MM.1S (cell line): Measurements from ENCODE around the gene IL1RAP.

ENCODE experiments used
- DNase-seq: peaks from one replicate; pipeline ENCODE4 v3.0.0-alpha.2; 2015
- H2AFZ ChIP-seq: fragments of 300-600 bp; sonication (generic); 2 replicates; pipeline ENCODE4 v1.6.0; 2016; ENCODE audit warnings: antibody characterized with exemption, low read length
- H3F3A ChIP-seq: fragments of 300-600 bp; sonication (generic); 2 replicates; pipeline ENCODE4 v1.6.1; 2016; ENCODE audit warnings: mild to moderate bottlenecking, antibody characterized with exemption, low read length, moderate library complexity, mixed read lengths; ENCODE audit not compliant: insufficient read depth
- H3K27ac ChIP-seq: fragments of 300-600 bp; sonication (generic); 2 replicates; pipeline ENCODE4 v1.5.1; 2016; ENCODE audit warnings: mild to moderate bottlenecking, low read length
- H3K27me3 ChIP-seq: fragments of 300-600 bp; sonication (generic); replicated peaks from 2 replicates; pipeline ENCODE4 v1.6.0; 2016; ENCODE audit warnings: low read length; ENCODE audit not compliant: insufficient read depth
- H3K36me3 ChIP-seq: fragments of 300-600 bp; sonication (generic); replicated peaks from 2 replicates; pipeline ENCODE4 v1.6.1; 2016; ENCODE audit warnings: mild to moderate bottlenecking, low read length, mixed read lengths; ENCODE audit not compliant: insufficient read depth
- H3K4me1 ChIP-seq: fragments of 300-600 bp; sonication (generic); 2 replicates; pipeline ENCODE4 v1.6.1; 2016; ENCODE audit warnings: low read length, mixed read lengths
- H3K4me2 ChIP-seq: fragments of 300-600 bp; sonication (generic); 2 replicates; pipeline ENCODE4 v1.6.0; 2016; ENCODE audit warnings: low read depth, low read length
- H3K4me3 ChIP-seq: fragments of 300-600 bp; sonication (generic); 2 replicates; pipeline ENCODE4 v1.5.1; 2016; ENCODE audit warnings: low read length, mixed read lengths
- H3K79me2 ChIP-seq: fragments of 300-600 bp; sonication (generic); 2 replicates; pipeline ENCODE4 v1.6.1; 2016; ENCODE audit warnings: mixed run types, low read length, mixed read lengths
- H3K9ac ChIP-seq: fragments of 300-600 bp; sonication (generic); 2 replicates; pipeline ENCODE4 v1.6.1; 2016; ENCODE audit warnings: low read length, mixed read lengths
- H3K9me2 ChIP-seq: fragments of 300-600 bp; sonication (generic); replicated peaks from 2 replicates; pipeline ENCODE4 v1.6.1; 2016; ENCODE audit warnings: mild to moderate bottlenecking, low read length, mixed read lengths; ENCODE audit not compliant: insufficient read depth
- H3K9me3 ChIP-seq: fragments of 300-600 bp; sonication (generic); replicated peaks from 2 replicates; pipeline ENCODE4 v1.6.1; 2016; ENCODE audit warnings: mild to moderate bottlenecking, low read length, mixed read lengths; ENCODE audit not compliant: insufficient read depth
- H4K20me1 ChIP-seq: fragments of 300-600 bp; sonication (generic); 2 replicates; pipeline ENCODE4 v1.6.1; 2016; ENCODE audit warnings: mild to moderate bottlenecking, low read length, moderate library complexity, mixed read lengths; ENCODE audit not compliant: insufficient read depth
- EZH2 ChIP-seq: fragments of 300-600 bp; sonication (generic); optimal IDR thresholded peaks from 2 replicates; pipeline ENCODE3; 2017; ENCODE audit warnings: low read depth, mild to moderate bottlenecking, antibody characterized with exemption, low read length, mixed read lengths
- EZH2phosphoT487 ChIP-seq: fragments of 300-600 bp; sonication (generic); IDR thresholded peaks from 2 replicates; pipeline ENCODE4 v1.6.1; 2018; ENCODE audit warnings: antibody characterized with exemption, low read length
- TF ChIP-seq, protein P1 (sequence below): fragments of 300-600 bp; sonication (generic); IDR thresholded peaks from 2 replicates; pipeline ENCODE4 v1.5.1; 2016; ENCODE audit warnings: antibody characterized with exemption, low read length, mixed read lengths

The IL1RAP gene

GRCh38 chr3:190692256-190692655, 178.4 kb downstream of the IL1RAP start:
- Histone ChIP-seq H3K4me3 (no peak overlapping the region), H3K9me3 (no peaks in the 10 kb centered on the region), H3K27me3 (no peaks in the 10 kb centered on the region), H3K4me2 (no peak overlapping the region), H3K4me1 (no peaks in the 10 kb centered on the region), H3K9me2 (no peaks in the 10 kb centered on the region), H4K20me1 (no peaks in the 10 kb centered on the region), H3K9ac (no peak overlapping the region), H2AFZ (no peak overlapping the region), H3K79me2 (no peaks in the 10 kb centered on the region), H3K36me3 (no peaks in the 10 kb centered on the region), H3F3A (no peaks in the 10 kb centered on the region), H3K27ac (no peak overlapping the region)
- TF ChIP-seq, protein P1, sequence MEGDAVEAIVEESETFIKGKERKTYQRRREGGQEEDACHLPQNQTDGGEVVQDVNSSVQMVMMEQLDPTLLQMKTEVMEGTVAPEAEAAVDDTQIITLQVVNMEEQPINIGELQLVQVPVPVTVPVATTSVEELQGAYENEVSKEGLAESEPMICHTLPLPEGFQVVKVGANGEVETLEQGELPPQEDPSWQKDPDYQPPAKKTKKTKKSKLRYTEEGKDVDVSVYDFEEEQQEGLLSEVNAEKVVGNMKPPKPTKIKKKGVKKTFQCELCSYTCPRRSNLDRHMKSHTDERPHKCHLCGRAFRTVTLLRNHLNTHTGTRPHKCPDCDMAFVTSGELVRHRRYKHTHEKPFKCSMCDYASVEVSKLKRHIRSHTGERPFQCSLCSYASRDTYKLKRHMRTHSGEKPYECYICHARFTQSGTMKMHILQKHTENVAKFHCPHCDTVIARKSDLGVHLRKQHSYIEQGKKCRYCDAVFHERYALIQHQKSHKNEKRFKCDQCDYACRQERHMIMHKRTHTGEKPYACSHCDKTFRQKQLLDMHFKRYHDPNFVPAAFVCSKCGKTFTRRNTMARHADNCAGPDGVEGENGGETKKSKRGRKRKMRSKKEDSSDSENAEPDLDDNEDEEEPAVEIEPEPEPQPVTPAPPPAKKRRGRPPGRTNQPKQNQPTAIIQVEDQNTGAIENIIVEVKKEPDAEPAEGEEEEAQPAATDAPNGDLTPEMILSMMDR: no peak
- no peak for TF ChIP-seq EZH2phosphoT487
- no peak for TF ChIP-seq EZH2
- DNase-seq: no peak

DNA sequence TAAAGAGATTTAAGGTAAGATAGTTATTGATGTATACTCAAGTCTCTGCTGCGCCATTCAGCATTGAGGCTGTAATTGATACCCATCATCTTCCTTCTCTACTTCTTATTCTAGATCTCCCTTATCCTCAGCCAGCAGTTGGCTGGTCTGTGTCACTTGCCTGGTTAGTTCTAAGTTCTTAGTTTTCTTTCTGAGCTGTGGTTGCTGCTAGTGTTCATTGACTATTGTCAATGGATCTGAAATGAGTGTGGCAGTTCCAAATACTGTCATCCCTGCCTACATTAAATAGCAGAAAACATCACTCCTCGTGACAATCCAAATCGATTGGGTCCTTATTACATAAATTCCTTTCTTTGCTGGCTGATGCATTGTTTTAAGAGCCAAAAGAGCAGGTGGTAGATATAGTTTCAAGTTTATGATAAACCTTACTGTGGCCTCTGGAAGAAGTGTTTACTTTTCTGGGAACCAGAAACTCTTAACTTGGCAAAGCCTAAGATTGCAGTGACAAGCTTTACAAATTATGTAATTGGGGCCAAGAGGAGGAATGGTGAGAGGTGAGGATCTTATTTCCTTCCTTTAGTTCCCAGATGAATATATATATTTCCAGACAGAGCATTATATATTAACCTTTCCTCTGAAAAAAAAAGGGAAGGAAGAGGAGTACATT, 180.6 kb downstream of the IL1RAP start:
- no peak for DNase-seq
- Histone ChIP-seq H3F3A (no peaks in the 10 kb centered on the region), H2AFZ (no peak overlapping the region), H3K9ac (no peak overlapping the region), H3K27ac (no peak overlapping the region), H3K79me2 (no peaks in the 10 kb centered on the region), H3K36me3 (no peaks in the 10 kb centered on the region), H3K4me1 (no peaks in the 10 kb centered on the region), H3K9me2 (no peaks in the 10 kb centered on the region), H3K4me3 (no peak overlapping the region), H3K9me3 (no peaks in the 10 kb centered on the region), H4K20me1 (no peaks in the 10 kb centered on the region), H3K4me2 (no peak overlapping the region), H3K27me3 (no peaks in the 10 kb centered on the region)
- TF ChIP-seq EZH2: no peak
- no peak for TF ChIP-seq EZH2phosphoT487
- TF ChIP-seq, protein P1: no peak

DNA sequence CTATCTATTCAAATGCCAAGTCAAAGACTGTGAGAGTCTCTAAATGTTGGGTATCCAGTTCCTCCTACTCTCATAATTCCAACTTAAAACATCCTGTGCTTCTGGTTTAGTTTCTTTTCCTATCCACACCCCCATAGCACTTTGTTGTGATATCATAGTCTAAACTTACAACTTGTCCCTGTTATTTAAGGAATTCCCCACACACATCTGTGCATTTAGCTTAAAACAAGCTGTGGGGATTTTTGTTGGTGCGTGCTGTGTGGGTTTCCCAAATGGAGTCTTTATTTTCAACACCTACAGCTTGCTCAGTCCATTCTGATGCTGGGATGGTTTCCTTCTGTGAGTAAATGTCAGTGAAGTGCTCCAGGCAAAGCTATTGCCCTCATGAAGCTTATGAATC, 181.3 kb downstream of the IL1RAP start:
- Histone ChIP-seq H3K9me2 (no peaks in the 10 kb centered on the region), H3K36me3 (no peaks in the 10 kb centered on the region), H3K4me1 (no peaks in the 10 kb centered on the region), H3K27ac (no peak overlapping the region), H3K27me3 (no peaks in the 10 kb centered on the region), H3K9ac (no peak overlapping the region), H3K4me3 (no peak overlapping the region), H3K9me3 (no peaks in the 10 kb centered on the region), H3K4me2 (no peak overlapping the region), H3K79me2 (no peaks in the 10 kb centered on the region), H3F3A (no peaks in the 10 kb centered on the region), H4K20me1 (no peaks in the 10 kb centered on the region), H2AFZ (no peak overlapping the region)
- DNase-seq: no peak
- TF ChIP-seq, protein P1: no peak
- TF ChIP-seq EZH2 (no peak), EZH2phosphoT487 (no peak)
